ENCODE results near the gene NCOA1.

GRCh38 chr2:24509425-24509824 lies 18.4 kb downstream of the NCOA1 start:
- TF ChIP-seq NRF1 (IDR thresholded peaks at IDR 0.05; ENCODE audit: low read depth, low read length) (no peak), CTCF (IDR thresholded peaks at IDR 0.05) (no peak), PBX3 (IDR thresholded peaks at IDR 0.05) (no peak), POLR2AphosphoS5 (IDR thresholded peaks at IDR 0.05; ENCODE audit: low read depth, low read length) (no peak), EZH2phosphoT487 (IDR thresholded peaks at IDR 0.05; ENCODE audit: borderline replicate concordance, low read depth) (no peak), FOXM1 (IDR thresholded peaks at IDR 0.05; ENCODE audit: low read depth) (no peak), GATA2 (CRISPR knock-in tag; IDR thresholded peaks at IDR 0.05) (no peak), EP300 (IDR thresholded peaks at IDR 0.05; ENCODE audit: borderline replicate concordance in 1 of 2, low read depth in 1 of 2, low read length in 1 of 2) (no peak), RAD21 (IDR thresholded peaks at IDR 0.05; ENCODE audit: low read length) (no peak)
